ENCODE measurements around the gene BLOC1S5.

Gene BLOC1S5

GRCh38 chr6:8087870-8088754, 23.9 kb upstream of the BLOC1S5 start:
- FAIRE-seq = no peak
- no peak for DNase-seq (ENCODE audit: insufficient read length, low spot score)
- no peak for TF ChIP-seq CTCF (IDR thresholded peaks at IDR 0.05; ENCODE audit: insufficient read depth, missing control alignments)

- FAIRE-seq (no peak), DNase-seq (ENCODE audit: insufficient read length, low spot score) (no peak)
- TF ChIP-seq CTCF (IDR thresholded peaks at IDR 0.05; ENCODE audit: insufficient read depth, missing control alignments) = no peak
Observed at GRCh38 chr6:8086755-8087306, 22.6 kb upstream of the BLOC1S5 start.

GRCh38 chr6:8085053-8085511, 20.9 kb upstream of the BLOC1S5 start:
- DNase-seq (ENCODE audit: insufficient read length, low spot score) (no peak), FAIRE-seq (no peak)
- no peak for TF ChIP-seq CTCF (IDR thresholded peaks at IDR 0.05; ENCODE audit: insufficient read depth, missing control alignments)

GRCh38 chr6:8084586-8084985, 20.4 kb upstream of the BLOC1S5 start:
- DNase-seq (ENCODE audit: insufficient read length, low spot score) (no peak), FAIRE-seq (no peak)
- no peak for TF ChIP-seq CTCF (IDR thresholded peaks at IDR 0.05; ENCODE audit: insufficient read depth, missing control alignments)

GRCh38 chr6:8082954-8083858, 19.0 kb upstream of the BLOC1S5 start:
- TF ChIP-seq CTCF (IDR thresholded peaks at IDR 0.05; ENCODE audit: insufficient read depth, missing control alignments) = no peak

GRCh38 chr6:8082572-8082953, 18.4 kb upstream of the BLOC1S5 start:
- no peak for TF ChIP-seq CTCF (IDR thresholded peaks at IDR 0.05; ENCODE audit: insufficient read depth, missing control alignments)
- FAIRE-seq = no peak
- no peak for DNase-seq (ENCODE audit: insufficient read length, low spot score)

More at GRCh38 chr6:8082954-8083858, 19.0 kb upstream of the BLOC1S5 start:
- FAIRE-seq (no peak), DNase-seq (ENCODE audit: insufficient read length, low spot score) (no peak)
